Spleen (tissue), 11 donors: ENCODE data around the gene PHF3. TPM values are rescaled to one million over a fixed set of nuclear protein-coding genes. Genes with fewer than 3 reads are reported as not detected.
"Not testable (repeated sequence)": the region's sequence is repeated elsewhere in the genome, so short reads cannot be mapped to it uniquely, and the experiment has no call there.

ENCODE experiments used
- DNase-seq: peaks from one replicate; pipeline ENCODE4 v3.0.0-alpha.2; 2020
- H3K27ac ChIP-seq, 8 donors: fragments of 200-600 bp; sonication (generic) in 7 of 8; 1 replicate in 4 of 8; 2 replicates in 4 of 8; pipeline versions ENCODE4 v1.5.0 to v1.8.0; 2016 to 2021; ENCODE audit warnings: inconsistent platforms in 4 of 8, mild to moderate bottlenecking in 4 of 8, moderate library complexity in 1 of 8
- H3K27me3 ChIP-seq, 7 donors: fragments of 200-600 bp; sonication (generic) in 6 of 7; replicated peaks in 1 of 7; 1 replicate in 4 of 7; 2 replicates in 3 of 7; pipeline versions ENCODE4 v1.5.0 to v1.8.0; 2016 to 2021; ENCODE audit warnings: inconsistent platforms in 3 of 7, mild to moderate bottlenecking in 1 of 7
- H3K36me3 ChIP-seq, 6 donors: fragments of 200-600 bp; sonication (generic) in 5 of 6; 1 replicate in 4 of 6; 2 replicates in 2 of 6; pipeline versions ENCODE4 v1.5.0 to v1.8.0; 2016 to 2021; ENCODE audit warnings: inconsistent platforms in 2 of 6
- H3K4me1 ChIP-seq, 6 donors: fragments of 200-600 bp; sonication (generic) in 5 of 6; 1 replicate in 3 of 6; 2 replicates in 3 of 6; pipeline versions ENCODE4 v1.5.0 to v1.8.0; 2016 to 2021; ENCODE audit warnings: inconsistent platforms in 3 of 6
- H3K4me3 ChIP-seq, 8 donors: fragments of 200-600 bp; sonication (generic) in 7 of 8; 1 replicate in 4 of 8; 2 replicates in 4 of 8; pipeline versions ENCODE4 v1.5.0 to v1.8.0; 2016 to 2021; ENCODE audit warnings: inconsistent platforms in 4 of 8, mild to moderate bottlenecking in 4 of 8, moderate library complexity in 2 of 8
- H3K9me3 ChIP-seq, 8 donors: fragments of 200-600 bp; sonication (generic) in 7 of 8; 1 replicate in 4 of 8; 2 replicates in 4 of 8; pipeline versions ENCODE4 v1.5.0 to v1.8.0; 2016 to 2021; ENCODE audit warnings: inconsistent platforms in 4 of 8
- POLR2A ChIP-seq, 3 donors: fragments of 450-650 bp; IDR thresholded peaks; one replicate each; pipeline ENCODE4 v1.5.1; 2017; ENCODE audit warnings: antibody characterized with exemption in 3 of 3, mild to moderate bottlenecking in 1 of 3
- POLR2AphosphoS5 ChIP-seq, 3 donors: sonication (generic); formaldehyde crosslinking; IDR thresholded peaks; one replicate each; pipeline ENCODE4 v1.5.1; 2017; ENCODE audit warnings: antibody characterized with exemption in 3 of 3
- whole genome bisulfite sequencing, 5 donors: extraction: QIAGEN DNeasy Blood & Tissue Kit in 3 of 5; methylation state at CpG; one replicate each; pipeline versions ENCODE4 v1.1.5 to v1.1.7; 2013 to 2018; 5-methylcytosine and 5-hydroxymethylcytosine counted together
- intact Hi-C: fragments of 100-400 bp; cut with DNase I; formaldehyde crosslinking; loops from one replicate; pipeline ENCODE4 v1.15.0; 2023; ENCODE audit warnings: low total_unique reads
- polyA plus RNA-seq, 3 donors: library from polyadenylated mRNA; stranded (reverse); fragments of 200-250 nt; gene quantifications; one replicate each; pipeline ENCODE4 v1.2.1, GENCODE V29; 2013
- total RNA-seq, 7 donors: library from RNA; depleted of rRNA in 3 of 7; stranded (reverse); fragments of >200 nt in 3 of 7; fragmentation: NEBNext Ultra II Directional in 4 of 7; extraction: Animal tissue kit (Norgen Biotek cat#: 25700) in 4 of 7; gene quantifications; one replicate each; pipeline versions ENCODE4 v1.1.0 to v1.2.1, GENCODE V29; 2016 to 2021
- TF ChIP-seq, protein P1 (sequence below), 11 experiments: fragments of 200-600 bp in 7 of 11; fragments of 450-650 bp in 4 of 11; sonication (generic) in 4 of 11; IDR thresholded peaks in 8 of 11; conservative IDR thresholded peaks in 3 of 11; 1 replicate in 7 of 11; 2 replicates in 4 of 11; pipeline versions ENCODE4 v1.4.0 to v1.8.0; 2016 to 2021; ENCODE audit warnings: antibody characterized with exemption in 11 of 11, inconsistent platforms in 4 of 11, mild to moderate bottlenecking in 1 of 11
- donor health status: healthy with polysubstance abuse.
- donor health status: DM: no; HTN: no; CAD: no; lungs with moderate emphysema.
- donor health status: DM: no; HTN: no; CAD: no.
- donor health status: Bipolar disorder and iron deficiency.
- donor health status: healthy.
- donor health status: DM: no; HTN: no; CAD: no.
- donor health status: DM: yes; HTN: yes; CAD: no.

PHF3 gene
- total and polyA plus RNA-seq, 10 donors, result 7.5 to 111 (median 71.8) TPM

DNA sequence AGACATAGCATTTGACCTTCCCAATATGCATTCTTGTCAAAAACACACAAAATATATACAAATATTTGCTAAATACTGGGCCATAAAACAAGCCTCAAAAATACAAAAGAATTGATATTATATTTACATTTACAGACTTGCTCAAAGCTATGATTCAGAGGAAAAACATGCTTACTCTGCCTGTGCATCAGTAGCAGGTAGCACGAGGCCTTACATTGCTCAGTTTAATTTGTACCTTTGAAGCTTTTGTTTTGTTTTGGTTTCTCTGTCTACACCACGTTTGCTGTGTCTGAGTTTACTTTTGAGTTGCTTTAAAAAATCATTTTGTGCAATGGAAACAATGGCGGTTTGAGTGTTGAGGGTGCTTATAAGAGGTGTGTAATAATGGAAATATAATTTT is 99.3 kb downstream of the PHF3 start:
- H3K27ac ChIP-seq, result no peak overlapping the region
- H3K36me3 ChIP-seq, result no peaks in the 10 kb centered on the region
- H3K4me1 ChIP-seq, result no peaks in the 10 kb centered on the region
- TF ChIP-seq POLR2A (IDR thresholded peaks at IDR 0.05) (no peak), POLR2AphosphoS5 (IDR thresholded peaks at IDR 0.05) (no peak)
- TF ChIP-seq, protein P1, sequence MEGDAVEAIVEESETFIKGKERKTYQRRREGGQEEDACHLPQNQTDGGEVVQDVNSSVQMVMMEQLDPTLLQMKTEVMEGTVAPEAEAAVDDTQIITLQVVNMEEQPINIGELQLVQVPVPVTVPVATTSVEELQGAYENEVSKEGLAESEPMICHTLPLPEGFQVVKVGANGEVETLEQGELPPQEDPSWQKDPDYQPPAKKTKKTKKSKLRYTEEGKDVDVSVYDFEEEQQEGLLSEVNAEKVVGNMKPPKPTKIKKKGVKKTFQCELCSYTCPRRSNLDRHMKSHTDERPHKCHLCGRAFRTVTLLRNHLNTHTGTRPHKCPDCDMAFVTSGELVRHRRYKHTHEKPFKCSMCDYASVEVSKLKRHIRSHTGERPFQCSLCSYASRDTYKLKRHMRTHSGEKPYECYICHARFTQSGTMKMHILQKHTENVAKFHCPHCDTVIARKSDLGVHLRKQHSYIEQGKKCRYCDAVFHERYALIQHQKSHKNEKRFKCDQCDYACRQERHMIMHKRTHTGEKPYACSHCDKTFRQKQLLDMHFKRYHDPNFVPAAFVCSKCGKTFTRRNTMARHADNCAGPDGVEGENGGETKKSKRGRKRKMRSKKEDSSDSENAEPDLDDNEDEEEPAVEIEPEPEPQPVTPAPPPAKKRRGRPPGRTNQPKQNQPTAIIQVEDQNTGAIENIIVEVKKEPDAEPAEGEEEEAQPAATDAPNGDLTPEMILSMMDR (IDR thresholded peaks at IDR 0.05 in 8 of 11, conservative IDR thresholded peaks at IDR 0.05 in 3 of 11), result no peak
- DNase-seq, result no peak
- intact Hi-C loops, result no loop called here
- 80 to 92% (median 87%) methylated on average over 3 of the region's 3 CpGs for WGBS, 5 donors
- H3K4me3 ChIP-seq, result no peak overlapping the region
- no peaks in the 10 kb centered on the region for H3K27me3 ChIP-seq
- peaks cover 0 to 15% (median 2%) of the 10 kb centered on the region in 8 donors for H3K9me3 ChIP-seq

DNA sequence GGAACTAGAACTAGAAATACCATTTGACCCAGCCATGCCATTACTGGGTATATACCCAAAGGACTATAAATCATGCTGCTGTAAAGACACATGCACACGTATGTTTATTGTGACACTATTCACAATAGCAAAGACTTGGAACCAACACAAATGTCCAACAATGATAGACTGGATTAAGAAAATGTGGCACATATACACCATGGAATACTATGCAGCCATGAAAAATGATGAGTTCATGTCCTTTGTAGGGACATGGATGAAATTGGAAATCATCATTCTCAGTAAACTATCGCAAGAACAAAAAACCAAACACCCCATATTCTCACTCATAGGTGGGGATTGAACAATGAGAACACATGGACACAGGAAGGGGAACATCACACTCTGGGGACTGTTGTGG is 102.6 kb downstream of the PHF3 start:
- intact Hi-C loops, H3K27ac ChIP-seq, H3K4me3 ChIP-seq, H3K36me3 ChIP-seq, DNase-seq, H3K27me3 ChIP-seq, H3K4me1 ChIP-seq: not testable (repeated sequence)
- 89 to 100% (median 100%) methylated on average over 1 to 2 of the region's 2 CpGs for whole genome bisulfite sequencing, 5 donors
- peaks cover 0 to 15% (median 2%) of the 10 kb centered on the region in 8 donors for H3K9me3 ChIP-seq

DNA sequence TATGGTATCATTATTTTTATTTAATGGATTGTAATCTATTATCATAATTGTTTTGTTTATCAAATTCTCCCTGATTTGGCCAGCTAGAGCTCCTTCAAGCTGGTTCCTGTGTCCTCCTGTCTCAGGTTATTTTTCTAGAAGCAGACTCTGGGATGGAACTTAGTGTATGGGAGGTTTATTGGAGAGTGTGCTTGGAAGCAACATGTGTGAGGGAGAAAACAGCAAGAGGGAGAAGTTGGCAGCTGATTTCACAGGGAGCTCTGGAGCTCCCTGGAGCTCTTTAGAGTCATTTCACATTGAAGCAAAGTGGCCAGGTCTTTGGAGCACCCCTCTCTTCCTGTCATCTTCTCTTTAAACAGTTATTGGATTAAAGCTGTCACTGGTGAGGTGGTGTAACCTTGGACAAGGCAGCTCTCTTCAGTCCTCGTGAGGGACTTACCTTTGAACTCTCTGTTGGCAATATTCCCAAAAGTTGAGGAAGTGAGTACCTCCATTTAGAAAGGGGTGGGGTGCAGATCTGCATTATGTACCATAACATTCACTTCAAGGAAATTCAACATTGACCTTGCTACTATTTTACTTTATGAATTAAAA is 103.6 kb downstream of the PHF3 start:
- H3K4me3 ChIP-seq, result no peak overlapping the region
- 17 to 44% (median 35%) methylated on average over 1 of the region's 1 CpG for WGBS, 5 donors

DNA sequence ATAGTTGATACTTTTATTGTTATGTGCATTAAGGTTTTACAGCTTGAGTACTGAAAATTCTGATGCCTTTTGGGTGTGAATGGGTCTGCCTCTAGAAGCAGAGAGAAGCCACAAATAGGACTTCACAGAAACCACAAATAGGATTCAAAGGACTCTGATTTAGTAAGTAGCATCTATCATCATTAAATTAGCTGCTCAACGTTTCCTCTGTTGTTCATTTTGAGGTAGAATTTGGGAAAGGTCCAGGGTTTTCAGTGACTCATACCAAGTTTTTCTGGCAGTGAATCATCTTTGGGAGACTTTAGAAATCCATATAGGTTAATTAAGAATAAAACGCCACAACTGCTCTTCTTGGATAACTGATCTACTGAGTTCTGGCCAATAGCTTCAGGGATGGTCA is 105.1 kb downstream of the PHF3 start:
- Histone ChIP-seq H3K36me3 (no peaks in the 10 kb centered on the region), H3K4me3 (no peak overlapping the region), H3K4me1 (no peaks in the 10 kb centered on the region), H3K9me3 (peaks cover 0 to 11% (median 2%) of the 10 kb centered on the region in 8 donors), H3K27ac (no peak overlapping the region), H3K27me3 (no peaks in the 10 kb centered on the region)
- intact Hi-C loops, result no loop called here
- DNase-seq, result no peak
- no peak for TF ChIP-seq POLR2A (IDR thresholded peaks at IDR 0.05)
- no peak for TF ChIP-seq POLR2AphosphoS5 (IDR thresholded peaks at IDR 0.05)
- TF ChIP-seq, protein P1 (IDR thresholded peaks at IDR 0.05 in 8 of 11, conservative IDR thresholded peaks at IDR 0.05 in 3 of 11), result no peak
- 48 to 66% (median 56%) methylated on average over 2 of the region's 2 CpGs for whole genome bisulfite sequencing, 5 donors

More for the DNA sequence above, 103.6 kb downstream of the PHF3 start:
- no peak for DNase-seq
- H3K27me3 ChIP-seq, result no peaks in the 10 kb centered on the region
- peaks cover 0 to 15% (median 2%) of the 10 kb centered on the region in 8 donors for H3K9me3 ChIP-seq
- H3K4me1 ChIP-seq, result no peaks in the 10 kb centered on the region
- intact Hi-C loops, result no loop called here
- H3K36me3 ChIP-seq, result no peaks in the 10 kb centered on the region
- no peak overlapping the region for H3K27ac ChIP-seq
- TF ChIP-seq, protein P1 (IDR thresholded peaks at IDR 0.05 in 8 of 11, conservative IDR thresholded peaks at IDR 0.05 in 3 of 11), result no peak
- no peak for TF ChIP-seq POLR2A (IDR thresholded peaks at IDR 0.05)
- no peak for TF ChIP-seq POLR2AphosphoS5 (IDR thresholded peaks at IDR 0.05)

DNA sequence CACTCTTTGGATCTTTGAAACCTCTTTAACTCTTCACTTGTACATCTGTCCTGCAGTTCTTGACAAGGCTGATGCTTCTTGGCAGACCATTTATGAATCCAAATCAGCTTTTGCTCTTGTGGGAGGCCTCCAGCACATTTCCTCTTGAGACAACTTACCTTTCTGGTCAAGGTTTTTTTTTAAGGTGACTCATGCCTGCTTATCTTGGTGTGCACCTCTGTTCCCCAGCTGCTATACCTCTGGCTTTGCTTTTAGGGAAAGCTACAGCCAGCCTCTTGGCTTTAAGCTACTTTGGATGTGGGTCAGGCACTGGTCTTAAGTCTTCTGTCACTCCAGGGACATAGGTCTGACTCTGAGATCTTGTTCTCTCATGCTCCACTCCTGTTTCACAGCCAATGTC is 106.5 kb downstream of the PHF3 start:
- TF ChIP-seq POLR2A (IDR thresholded peaks at IDR 0.05) (no peak), POLR2AphosphoS5 (IDR thresholded peaks at IDR 0.05) (no peak)
- TF ChIP-seq, protein P1 (IDR thresholded peaks at IDR 0.05 in 8 of 11, conservative IDR thresholded peaks at IDR 0.05 in 3 of 11), result no peak
- Histone ChIP-seq H3K27ac (no peak overlapping the region), H3K36me3 (no peaks in the 10 kb centered on the region), H3K4me1 (no peaks in the 10 kb centered on the region), H3K27me3 (no peaks in the 10 kb centered on the region), H3K4me3 (no peak overlapping the region), H3K9me3 (peaks cover 0 to 12% (median 5%) of the 10 kb centered on the region in 8 donors)
- intact Hi-C loops, result no loop called here
- DNase-seq, result no peak
